ENCODE results near the gene SLC39A11. TPM values are rescaled to one million over a fixed set of nuclear protein-coding genes. Genes with fewer than 3 reads are reported as not detected.

Gene SLC39A11
- total RNA-seq, 1 experiment from 2014 or later: 15.8 TPM

DNA sequence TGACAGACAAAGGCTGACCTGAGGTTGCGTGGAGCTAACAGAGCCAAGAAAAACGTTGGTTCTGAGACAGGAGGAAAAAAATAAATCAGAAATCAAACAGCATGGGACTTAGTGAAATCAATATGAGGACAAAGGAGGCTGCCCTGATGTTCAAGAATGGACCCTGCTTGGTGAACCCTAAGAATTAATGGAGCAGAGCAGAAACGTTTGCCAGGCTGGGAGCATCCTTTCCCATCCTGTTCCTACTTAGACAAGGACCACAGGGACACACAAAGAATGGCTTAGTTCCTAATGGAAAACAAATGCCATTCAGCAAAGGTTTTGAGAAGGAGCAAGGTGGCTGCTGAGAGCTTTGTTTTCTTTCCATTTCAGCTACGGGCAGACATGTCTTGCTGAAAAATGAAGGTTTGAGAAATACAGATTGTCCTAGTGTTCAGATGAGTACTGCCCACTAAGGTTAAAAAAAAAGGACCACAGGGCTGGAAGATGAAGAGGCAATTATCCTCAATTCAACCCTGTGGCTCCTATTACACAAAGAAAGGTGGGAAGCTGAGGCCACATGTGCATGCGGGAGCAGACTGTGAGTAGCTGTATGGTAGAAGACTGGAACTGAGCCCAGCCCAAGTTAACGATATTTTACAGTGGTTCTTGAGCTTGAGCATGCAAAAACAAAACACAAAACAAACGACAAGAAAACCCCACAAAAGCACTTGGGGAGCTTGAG lies 230.1 kb downstream of the SLC39A11 start:
- H3K4me3 ChIP-seq: no peak overlapping the region
- H3K9me3 ChIP-seq (replicated peaks): no peaks in the 10 kb centered on the region
- H3K36me3 ChIP-seq: no peaks in the 10 kb centered on the region
- no peaks in the 10 kb centered on the region for H3K27me3 ChIP-seq (replicated peaks)
- no peaks in the 10 kb centered on the region for H3K4me1 ChIP-seq (replicated peaks)
- no peak for DNase-seq (ENCODE audit: low read depth in 1 of 2, low spot score in 2 of 2)
- no peak overlapping the region for H3K27ac ChIP-seq

DNA sequence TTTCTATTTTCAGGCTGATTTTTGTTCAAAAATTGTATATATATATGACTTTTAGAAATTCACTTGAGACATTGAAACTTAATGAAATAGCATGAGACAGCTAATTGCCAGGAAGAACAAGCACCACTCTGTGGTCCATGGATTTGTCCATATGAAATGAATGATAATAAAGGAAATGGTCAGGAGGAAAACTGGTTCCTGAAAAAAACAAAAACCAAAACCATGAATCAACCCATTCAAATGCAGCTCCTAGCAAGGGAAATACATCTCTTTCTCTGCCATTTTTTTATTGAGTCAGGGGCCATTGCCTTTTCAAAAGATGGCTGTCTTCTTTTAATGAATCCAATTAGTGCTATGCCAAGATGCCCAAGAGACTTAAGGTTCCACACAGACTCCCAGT lies 230.7 kb downstream of the SLC39A11 start:
- H3K4me3 ChIP-seq: no peak overlapping the region
- no peaks in the 10 kb centered on the region for H3K36me3 ChIP-seq
- no peaks in the 10 kb centered on the region for H3K4me1 ChIP-seq (replicated peaks)
- DNase-seq (ENCODE audit: low read depth in 1 of 2, low spot score in 2 of 2): no peak
- no peak overlapping the region for H3K27ac ChIP-seq
- no peaks in the 10 kb centered on the region for H3K9me3 ChIP-seq (replicated peaks)
- H3K27me3 ChIP-seq (replicated peaks): no peaks in the 10 kb centered on the region

DNA sequence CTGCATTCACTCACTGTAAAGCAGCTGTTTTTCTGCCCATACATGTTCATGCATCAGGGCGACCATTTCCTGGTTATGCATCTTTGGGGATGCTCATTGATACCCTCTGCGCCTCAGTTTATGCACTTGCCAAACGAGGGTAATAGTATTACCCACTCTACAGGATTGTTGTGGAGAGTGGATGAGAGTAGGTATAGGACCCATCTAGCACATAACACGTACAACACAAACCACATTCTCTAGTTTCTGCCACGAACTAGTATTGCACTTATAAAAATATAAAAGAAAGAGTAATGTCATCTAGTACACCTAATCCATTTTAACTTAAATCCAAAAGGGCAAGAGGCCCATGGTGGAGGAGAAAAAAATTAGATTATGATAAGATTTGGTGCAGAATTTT lies 231.7 kb downstream of the SLC39A11 start:
- Histone ChIP-seq H3K36me3 (no peaks in the 10 kb centered on the region), H3K9me3 (replicated peaks) (no peaks in the 10 kb centered on the region), H3K4me1 (replicated peaks) (no peaks in the 10 kb centered on the region), H3K4me3 (no peak overlapping the region), H3K27ac (no peak overlapping the region), H3K27me3 (replicated peaks) (no peaks in the 10 kb centered on the region)
- DNase-seq (ENCODE audit: low read depth in 1 of 2, low spot score in 2 of 2): no peak

DNA sequence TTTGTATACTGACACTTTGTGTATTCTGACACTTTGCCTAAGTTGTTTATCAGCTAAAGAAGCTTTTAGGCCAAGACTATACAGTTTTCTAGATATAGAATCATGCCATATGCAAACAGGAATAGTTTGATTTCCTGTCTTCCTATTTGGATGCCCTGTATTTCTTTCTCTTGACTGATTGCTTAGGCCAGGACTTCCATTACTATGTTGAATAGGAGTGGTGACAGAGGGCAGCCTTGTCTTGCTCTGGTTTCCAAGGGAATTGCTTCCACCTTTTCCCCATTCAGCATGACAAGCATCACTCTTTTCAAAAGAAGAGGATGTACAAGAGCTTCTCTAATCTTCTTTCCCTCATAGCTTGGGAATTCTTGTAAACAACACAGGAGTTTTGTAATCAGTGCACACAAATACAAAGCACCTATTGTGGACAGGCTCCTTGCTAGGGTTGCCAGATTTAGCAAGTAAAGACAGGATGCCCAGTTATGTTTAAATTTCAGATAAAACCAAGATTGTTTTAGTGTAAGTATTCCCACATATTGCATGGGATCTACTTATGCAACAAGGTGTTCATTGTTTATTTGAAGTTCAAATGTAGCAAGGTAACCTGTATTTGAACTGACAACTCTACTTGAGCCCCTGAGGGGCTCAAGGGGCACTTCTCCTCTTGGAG lies 233.5 kb downstream of the SLC39A11 start:
- no peak overlapping the region for H3K27ac ChIP-seq
- no peaks in the 10 kb centered on the region for H3K9me3 ChIP-seq (replicated peaks)
- H3K27me3 ChIP-seq (replicated peaks): no peaks in the 10 kb centered on the region
- no peak overlapping the region for H3K4me3 ChIP-seq
- no peaks in the 10 kb centered on the region for H3K4me1 ChIP-seq (replicated peaks)
- no peak for DNase-seq (ENCODE audit: low read depth in 1 of 2, low spot score in 2 of 2)
- no peaks in the 10 kb centered on the region for H3K36me3 ChIP-seq

DNA sequence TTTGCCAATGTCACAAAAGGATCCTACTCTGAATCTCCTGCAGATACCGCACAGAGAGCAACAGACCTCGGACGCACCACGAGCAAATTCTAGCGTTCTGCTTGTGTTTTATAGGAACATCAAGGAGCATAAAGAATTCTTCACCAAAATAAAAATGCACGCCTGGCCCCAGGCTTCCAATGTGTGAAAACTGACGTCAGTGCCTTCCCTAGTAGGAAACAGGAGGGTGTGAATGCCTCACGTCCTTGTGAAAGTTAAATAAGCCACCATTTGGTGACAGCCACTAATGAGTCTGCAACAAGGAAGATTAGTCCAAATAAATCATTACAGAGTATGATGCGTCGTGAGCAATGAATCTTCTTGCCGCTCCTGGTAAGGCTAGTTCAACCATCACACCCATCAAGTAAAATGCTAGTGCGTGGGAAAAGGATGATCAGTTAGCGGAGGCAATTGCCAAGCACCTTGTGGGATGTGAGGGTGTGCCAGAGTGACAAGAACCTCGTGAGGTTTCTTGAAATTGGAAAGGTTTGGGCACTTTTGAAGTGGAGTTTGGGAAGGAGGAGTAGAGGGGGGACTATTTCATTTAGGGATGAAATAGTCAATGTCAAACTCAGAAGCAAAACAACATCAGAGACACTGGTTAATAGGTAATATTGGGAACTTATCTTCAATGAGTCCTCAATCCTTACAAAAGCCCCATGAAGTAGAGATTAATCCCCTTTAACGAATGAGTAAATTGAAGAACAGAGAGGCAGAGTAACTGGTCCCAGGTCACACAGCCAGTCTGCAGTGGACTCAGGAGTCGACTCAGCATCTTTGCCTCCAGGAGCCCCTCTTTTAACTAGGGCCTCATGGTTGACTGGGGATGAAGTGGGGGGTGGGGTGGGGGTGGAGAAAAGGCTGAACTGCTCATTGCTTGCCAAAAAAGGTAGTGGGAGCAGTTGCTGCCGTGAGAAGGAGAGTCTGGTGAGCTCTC lies 238.8 kb downstream of the SLC39A11 start:
- Histone ChIP-seq H3K9me3 (replicated peaks) (no peaks in the 10 kb centered on the region), H3K36me3 (no peaks in the 10 kb centered on the region), H3K4me3 (no peak overlapping the region), H3K27me3 (replicated peaks) (no peaks in the 10 kb centered on the region), H3K27ac (no peak overlapping the region), H3K4me1 (replicated peaks) (no peaks in the 10 kb centered on the region)
- DNase-seq (ENCODE audit: low read depth in 1 of 2, low spot score in 2 of 2): no peak

DNA sequence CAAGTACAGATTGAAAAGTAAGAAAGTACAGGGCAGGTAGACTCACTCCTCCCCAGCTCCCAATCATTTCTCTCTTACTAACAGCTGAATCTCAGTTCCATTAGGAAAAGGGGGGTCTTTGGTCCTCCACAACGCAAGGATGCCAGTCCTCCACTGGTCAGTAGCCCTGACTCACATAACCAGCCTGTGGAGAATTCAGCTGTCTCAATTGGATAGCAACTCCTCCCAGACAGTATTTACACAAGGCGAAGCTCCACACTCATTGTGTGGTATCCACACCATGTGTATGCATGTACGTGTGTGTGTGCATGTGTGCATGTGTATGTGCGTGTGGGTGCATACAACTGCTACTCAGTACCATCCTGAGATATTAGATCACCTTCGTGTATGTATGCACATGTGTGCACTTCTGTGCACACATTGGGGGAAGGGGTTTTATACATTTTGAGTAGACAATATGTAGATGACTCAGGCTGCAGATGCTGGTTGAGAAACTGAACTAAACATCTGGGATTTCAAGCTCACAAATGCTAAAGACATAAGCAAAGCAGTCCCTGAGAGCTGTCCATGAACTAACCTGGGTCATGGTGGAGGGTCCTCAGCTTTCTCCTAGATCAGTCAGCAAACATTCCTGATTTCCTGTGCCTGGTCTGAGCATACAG lies 240.1 kb downstream of the SLC39A11 start:
- H3K27me3 ChIP-seq (replicated peaks): no peaks in the 10 kb centered on the region
- no peak overlapping the region for H3K27ac ChIP-seq
- DNase-seq (ENCODE audit: low read depth in 1 of 2, low spot score in 2 of 2): no peak
- H3K36me3 ChIP-seq: no peaks in the 10 kb centered on the region
- H3K9me3 ChIP-seq (replicated peaks): no peaks in the 10 kb centered on the region
- no peaks in the 10 kb centered on the region for H3K4me1 ChIP-seq (replicated peaks)
- no peak overlapping the region for H3K4me3 ChIP-seq

DNA sequence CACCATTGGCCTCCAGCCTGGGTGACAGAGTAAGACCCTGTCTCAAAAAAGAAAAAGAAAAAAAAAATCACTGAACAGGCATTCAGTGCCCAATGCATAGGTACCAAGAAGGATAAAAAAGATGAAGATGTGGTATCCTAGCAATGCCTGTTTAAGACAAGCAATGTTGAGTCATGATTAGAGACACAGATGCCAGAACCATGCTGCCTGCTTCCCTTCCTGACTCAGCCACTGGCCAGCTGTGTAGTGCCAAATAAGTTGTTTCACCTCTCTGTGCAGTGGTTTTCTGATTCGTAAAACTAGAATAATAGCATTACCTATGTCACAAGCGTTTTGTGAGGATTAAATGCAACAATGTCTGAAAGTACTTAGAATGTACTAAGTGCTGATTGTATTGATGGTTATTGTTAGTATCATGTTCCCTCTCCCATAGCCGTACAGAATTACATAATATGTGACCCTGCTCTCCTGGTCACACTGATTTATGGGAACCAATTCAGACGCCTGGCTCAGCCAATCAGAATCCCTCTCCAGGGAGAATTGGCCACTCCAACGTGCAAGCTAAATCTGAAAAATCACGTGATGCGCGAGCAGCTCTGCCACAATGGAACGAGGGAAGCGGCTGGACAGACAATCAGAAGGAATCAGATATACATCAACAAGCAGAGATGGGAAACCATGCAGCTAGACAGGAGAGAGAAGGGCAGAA lies 241.9 kb downstream of the SLC39A11 start:
- H3K9me3 ChIP-seq (replicated peaks): peaks cover 3% of the 10 kb centered on the region; the same call in 1 of the 2 replicates
- no peak overlapping the region for H3K27ac ChIP-seq
- H3K4me3 ChIP-seq: no peak overlapping the region
- no peaks in the 10 kb centered on the region for H3K4me1 ChIP-seq (replicated peaks)
- H3K27me3 ChIP-seq (replicated peaks): no peaks in the 10 kb centered on the region
- no peak for DNase-seq (ENCODE audit: low read depth in 1 of 2, low spot score in 2 of 2)
- H3K36me3 ChIP-seq: no peaks in the 10 kb centered on the region

DNA sequence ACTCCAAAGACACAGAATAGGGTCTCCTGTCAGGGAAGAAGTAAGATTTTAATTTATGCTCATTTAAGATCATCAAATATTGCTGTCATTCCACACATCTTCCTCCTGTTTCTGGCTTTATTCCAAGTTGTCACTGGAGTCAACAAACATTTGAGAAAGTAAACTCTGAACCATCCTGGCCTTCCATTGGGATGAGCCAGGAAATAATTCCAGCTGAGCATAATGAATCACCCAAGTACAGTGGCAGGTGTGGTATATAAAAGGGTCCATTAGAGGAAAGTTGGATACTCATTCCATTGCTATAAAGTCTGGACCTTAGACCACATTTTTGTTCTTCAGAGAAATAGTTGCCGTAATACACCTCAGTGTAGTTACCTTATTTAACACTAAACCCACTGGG lies 246.1 kb downstream of the SLC39A11 start:
- no peak overlapping the region for H3K4me3 ChIP-seq
- no peak for DNase-seq (ENCODE audit: low read depth in 1 of 2, low spot score in 2 of 2)
- H3K9me3 ChIP-seq (replicated peaks): peaks cover 3% of the 10 kb centered on the region; the same call in 1 of the 2 replicates
- H3K36me3 ChIP-seq: no peaks in the 10 kb centered on the region
- H3K27me3 ChIP-seq (replicated peaks): no peaks in the 10 kb centered on the region
- H3K27ac ChIP-seq: no peak overlapping the region
- H3K4me1 ChIP-seq (replicated peaks): no peaks in the 10 kb centered on the region

DNA sequence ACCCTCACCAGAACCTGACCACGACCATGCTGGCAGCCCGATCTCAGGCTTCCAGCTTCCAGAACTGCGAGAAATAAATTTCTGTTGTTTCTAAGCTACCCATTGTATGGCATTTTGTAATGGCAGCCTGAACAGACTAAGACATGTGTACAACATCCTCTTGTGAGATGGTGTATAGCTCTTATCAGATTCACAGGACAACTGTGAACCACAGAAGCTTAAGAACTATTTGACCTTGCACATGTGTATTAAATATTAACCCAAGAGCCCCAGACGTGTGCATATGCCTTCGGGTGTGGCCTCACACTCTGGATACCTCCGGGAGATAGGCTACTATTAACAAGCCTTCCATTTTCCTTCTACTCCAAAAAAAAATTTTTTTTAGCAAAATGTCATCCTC lies 248.9 kb downstream of the SLC39A11 start:
- Histone ChIP-seq H3K36me3 (no peaks in the 10 kb centered on the region), H3K9me3 (replicated peaks) (peaks cover 3% of the 10 kb centered on the region), H3K27ac (no peak overlapping the region), H3K4me3 (no peak overlapping the region), H3K4me1 (replicated peaks) (no peaks in the 10 kb centered on the region), H3K27me3 (replicated peaks) (no peaks in the 10 kb centered on the region)
- no peak for DNase-seq (ENCODE audit: low read depth in 1 of 2, low spot score in 2 of 2)

DNA sequence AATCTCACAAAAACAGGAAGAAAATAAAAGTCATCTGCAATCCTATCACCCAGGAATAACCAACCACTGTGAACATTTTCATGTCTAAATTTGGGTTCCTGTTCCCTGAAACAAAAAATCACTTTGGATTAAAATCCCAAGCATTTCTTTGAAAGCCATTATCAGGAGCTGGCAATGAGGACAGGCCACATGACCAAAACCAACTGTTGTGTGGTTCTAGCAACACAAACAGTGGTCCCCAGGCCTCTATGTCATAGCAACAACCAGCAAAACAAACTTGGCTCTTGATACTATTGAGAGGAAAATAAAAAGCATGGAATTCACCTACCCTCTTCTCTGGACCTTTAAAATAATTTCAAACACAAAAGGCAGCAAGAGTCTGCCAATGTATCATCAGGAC lies 252.5 kb downstream of the SLC39A11 start:
- H3K27ac ChIP-seq: no peak overlapping the region

DNA sequence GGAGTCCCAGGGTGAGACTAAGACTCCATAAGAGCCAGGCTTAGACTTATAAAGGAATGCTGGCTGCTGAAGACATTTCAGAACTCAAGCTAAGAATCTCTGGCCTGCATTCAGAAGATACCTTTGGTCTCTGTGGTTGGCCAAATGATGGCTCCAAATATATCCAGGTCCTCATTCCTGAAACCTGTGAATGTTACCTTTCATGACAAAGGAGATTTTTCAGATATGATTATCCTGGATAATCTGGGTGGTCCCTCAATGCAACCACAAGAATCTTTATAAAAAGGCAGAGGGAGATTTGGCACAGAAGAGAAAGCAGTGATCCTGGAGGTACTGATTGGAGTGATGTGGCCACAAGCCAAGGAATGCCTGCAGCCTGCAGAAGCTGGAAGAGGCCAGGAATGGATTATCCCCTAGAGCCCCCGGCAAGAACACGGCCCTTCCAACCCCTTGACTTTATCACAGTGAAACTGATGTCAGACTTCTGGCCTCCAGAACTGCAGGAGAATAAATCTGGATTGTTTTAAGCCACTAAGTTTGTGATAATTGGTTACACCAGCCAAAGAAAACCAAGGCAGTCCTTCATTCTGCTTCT lies 253.3 kb downstream of the SLC39A11 start:
- H3K4me3 ChIP-seq: no peak overlapping the region
- H3K27me3 ChIP-seq (replicated peaks): no peaks in the 10 kb centered on the region
- H3K27ac ChIP-seq: no peak overlapping the region
- no peaks in the 10 kb centered on the region; the same call in 1 of the 2 replicates for H3K9me3 ChIP-seq (replicated peaks)
- no peak for DNase-seq (ENCODE audit: low read depth in 1 of 2, low spot score in 2 of 2)
- H3K4me1 ChIP-seq (replicated peaks): no peaks in the 10 kb centered on the region
- H3K36me3 ChIP-seq: no peaks in the 10 kb centered on the region

More for the DNA sequence above, 252.5 kb downstream of the SLC39A11 start:
- H3K36me3 ChIP-seq: no peaks in the 10 kb centered on the region
- no peak overlapping the region for H3K4me3 ChIP-seq
- H3K27me3 ChIP-seq (replicated peaks): no peaks in the 10 kb centered on the region
- no peaks in the 10 kb centered on the region; the same call in 1 of the 2 replicates for H3K9me3 ChIP-seq (replicated peaks)
- DNase-seq (ENCODE audit: low read depth in 1 of 2, low spot score in 2 of 2): no peak
- H3K4me1 ChIP-seq (replicated peaks): no peaks in the 10 kb centered on the region

DNA sequence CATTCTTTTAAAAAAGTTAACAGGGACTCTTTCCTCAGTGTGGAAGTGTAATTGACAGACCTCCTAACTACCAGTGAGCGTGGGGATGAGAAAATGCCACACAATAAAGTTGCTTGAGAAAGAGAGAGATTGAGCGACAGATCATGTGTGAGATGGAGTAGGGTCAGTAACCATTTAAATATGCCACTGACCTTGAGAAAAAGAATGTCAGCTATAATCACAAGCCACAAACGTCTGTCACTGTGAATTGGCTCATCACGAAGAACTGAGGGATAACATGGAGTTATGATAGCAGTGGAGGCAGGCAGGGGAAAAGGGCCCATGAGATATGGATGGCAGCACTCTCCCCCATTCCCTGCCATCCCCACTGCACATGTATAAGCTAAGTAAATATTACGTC lies 253.9 kb downstream of the SLC39A11 start:
- Histone ChIP-seq H3K4me3 (no peak overlapping the region), H3K4me1 (replicated peaks) (no peaks in the 10 kb centered on the region), H3K27me3 (replicated peaks) (no peaks in the 10 kb centered on the region), H3K36me3 (no peaks in the 10 kb centered on the region), H3K27ac (no peak overlapping the region), H3K9me3 (replicated peaks) (no peaks in the 10 kb centered on the region; the same call in 1 of the 2 replicates)
- no peak for DNase-seq (ENCODE audit: low read depth in 1 of 2, low spot score in 2 of 2)
